Heart right ventricle (tissue), 16 donors: Measurements from ENCODE around the gene PC. TPM values are rescaled to one million over a fixed set of nuclear protein-coding genes. Genes with fewer than 3 reads are reported as not detected.
"Not testable (repeated sequence)": the region's sequence is repeated elsewhere in the genome, so short reads cannot be mapped to it uniquely, and the experiment has no call there.

ENCODE experiments used
- ATAC-seq, 8 donors: fragments of 200-7000 bp; cut with Tn5 transposase; one replicate each; pipeline ENCODE4 v1.9.1; 2020; ENCODE audit warnings: mild to moderate bottlenecking in 8 of 8, moderate library complexity in 8 of 8, moderate number of reproducible peaks in 1 of 8
- DNase-seq, 2 donors: peaks; one replicate each; pipeline ENCODE4 v3.0.0-alpha.2; 2020
- H3K27ac ChIP-seq, 10 donors: fragments of 200-600 bp; sonication (generic) in 2 of 10; one replicate each; pipeline versions ENCODE4 v1.5.0 to v1.8.0; 2020 to 2022; ENCODE audit warnings: mild to moderate bottlenecking in 3 of 10
- H3K27me3 ChIP-seq, 7 donors: fragments of 200-600 bp; one replicate each; pipeline ENCODE4 v1.8.0; 2021 to 2022; ENCODE audit warnings: mild to moderate bottlenecking in 2 of 7
- H3K36me3 ChIP-seq, 9 donors: fragments of 200-600 bp; sonication (generic) in 1 of 9; one replicate each; pipeline versions ENCODE4 v1.5.0 to v1.8.0; 2020 to 2022; ENCODE audit warnings: mild to moderate bottlenecking in 2 of 9
- H3K4me1 ChIP-seq, 9 donors: fragments of 200-600 bp; sonication (generic) in 1 of 9; one replicate each; pipeline versions ENCODE4 v1.5.0 to v1.8.0; 2020 to 2022; ENCODE audit warnings: mild to moderate bottlenecking in 4 of 9
- H3K4me3 ChIP-seq, 10 donors: fragments of 200-600 bp; sonication (generic) in 2 of 10; one replicate each; pipeline versions ENCODE4 v1.5.0 to v1.8.0; 2020 to 2022; ENCODE audit warnings: mild to moderate bottlenecking in 7 of 10, moderate library complexity in 2 of 10
- H3K9me3 ChIP-seq, 11 donors: fragments of 200-600 bp in 10 of 11; sonication (generic) in 2 of 11; one replicate each; pipeline versions ENCODE4 v1.5.0 to v1.8.0; 2013 to 2022; ENCODE audit warnings: mild to moderate bottlenecking in 2 of 11, control low read depth in 1 of 11, moderate library complexity in 1 of 11
- CTCF ChIP-seq, 9 donors: fragments of 200-600 bp; sonication (generic) in 2 of 9; IDR thresholded peaks; one replicate each; pipeline versions ENCODE4 v1.5.0 to v1.8.0; 2021 to 2022; ENCODE audit warnings: antibody characterized with exemption in 9 of 9, mild to moderate bottlenecking in 5 of 9, moderate library complexity in 1 of 9
- WGBS, 2 donors: extraction: QIAGEN DNeasy Blood & Tissue Kit; methylation state at CpG; one replicate each; pipeline ENCODE4 v1.1.7; 2013; ENCODE audit warnings: inconsistent platforms in 1 of 2; 5-methylcytosine and 5-hydroxymethylcytosine counted together
- intact Hi-C, 10 donors: fragments of 100-400 bp; cut with DNase I; formaldehyde crosslinking; loops; one replicate each; pipeline versions ENCODE4 v1.11.1 to v1.14.2; 2022
- polyA plus RNA-seq, 2 donors: library from polyadenylated mRNA; stranded (reverse); fragments of 200-250 nt; gene quantifications; one replicate each; pipeline ENCODE4 v1.2.3, GENCODE V29; 2013
- total RNA-seq, 10 donors: library from RNA; stranded (reverse); fragmentation: NEBNext Ultra II Directional in 3 of 10; extraction: Animal tissue kit (Norgen Biotek cat#: 25700) in 3 of 10; gene quantifications; one replicate each; pipeline versions ENCODE4 v1.2.1 to v1.2.4, GENCODE V29; 2021 to 2023
- donor health status: Arrhythmogenic right ventricular cardiomyopathy.
- donor health status: ischemic (EF 13 %, LVEDD 7.1; RV severe dilation, severe dysfunction).
- donor health status: healthy with polysubstance abuse.
- donor health status: DM: no; HTN: yes; CAD: no.
- donor health status: DM: no; HTN: no; CAD: no.
- donor health status: ischemic (EF 25% LVEDD 6.9; RV normal size, moderate dysfunction).
- donor health status: ischemic (EF 25% LVEDD 5.7; RV mildly dilated, moderate dysfunction).
- donor health status: healthy.
- donor health status: DM: yes; HTN: yes; CAD: no.
- donor health status: Ischemic cardiomyopathy.
- donor health status: ischemic (EF 35%, LVEDD 5.7; RV mildly dilated, moderate dysfunction).
- donor health status: nonischemic (EF 11% LVEDD 7.7; RV severe dilation, severe dysfunction).
- donor health status: DM: yes; HTN: yes; CAD: no.
- donor health status: PGD.
- donor health status: ischemic (EF 29% LVEDD 5.4; RV normal size, mild dysfunction).
- donor health status: nonischemic (EF 23%, LVEDD 6.1; RV moderate dilation, normal function).

The PC gene
- total and polyA plus RNA-seq, 12 donors: 6.8 to 26.0 (median 11.2) TPM

GRCh38 chr11:66835768-66836405 is 122.3 kb downstream of the PC start:
- intact Hi-C loops: loop anchor here in 9 of 10 donors (2.0 to 10.0 kb wide), 6 partner anchors 141 to 431 kb away; no protein-coding TSS in a partner anchor

DNA sequence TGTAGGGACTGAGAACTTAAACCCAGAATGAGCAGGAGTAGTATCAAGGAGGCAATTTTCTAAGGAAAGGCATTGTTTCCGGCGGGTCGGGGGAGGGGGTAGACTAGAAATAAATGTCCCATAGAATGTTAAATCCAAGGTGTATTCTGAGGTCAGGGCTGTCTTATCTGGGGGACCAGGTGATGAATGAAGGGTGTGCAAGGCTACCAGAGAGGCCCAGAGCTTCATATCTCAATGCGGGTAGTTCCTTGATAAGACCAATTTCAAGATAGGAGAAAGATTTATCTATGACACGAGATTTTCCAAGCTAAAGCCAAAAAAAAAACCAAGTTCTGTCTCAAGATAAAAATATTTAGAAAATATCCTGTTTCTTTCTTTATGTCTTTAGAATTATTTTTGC is 123.2 kb downstream of the PC start:
- TF ChIP-seq CTCF (IDR thresholded peaks at IDR 0.05): no peak
- Histone ChIP-seq H3K27ac (no peak overlapping the region), H3K4me1 (peaks cover 0 to 4% (median 0%) of the 10 kb centered on the region in 9 donors), H3K36me3 (peaks cover 0 to 25% (median 0%) of the 10 kb centered on the region in 9 donors), H3K27me3 (no peaks in the 10 kb centered on the region), H3K9me3 (no peaks in the 10 kb centered on the region), H3K4me3 (no peak overlapping the region)
- WGBS, 2 donors: 75 to 81% methylated on average over 5 of the region's 5 CpGs
- intact Hi-C loops: loop anchor here in 9 of 10 donors (1.0 to 10.0 kb wide), 10 partner anchors 138 to 430 kb away; no protein-coding TSS in a partner anchor
- ATAC-seq: no peak
- no peak for DNase-seq

More at GRCh38 chr11:66835768-66836405, 122.3 kb downstream of the PC start:
- Histone ChIP-seq H3K4me1 (peaks cover 0 to 8% (median 0%) of the 10 kb centered on the region in 9 donors), H3K4me3 (no peak overlapping the region), H3K36me3 (peaks cover 0 to 29% (median 0%) of the 10 kb centered on the region in 9 donors), H3K27me3 (no peaks in the 10 kb centered on the region), H3K9me3 (no peaks in the 10 kb centered on the region), H3K27ac (no peak overlapping the region)
- TF ChIP-seq CTCF (IDR thresholded peaks at IDR 0.05): no peak
- WGBS, 2 donors: 90% methylated on average over 12 of the region's 12 CpGs
- DNase-seq (no peak), ATAC-seq (no peak)

GRCh38 chr11:66834539-66834845 is 123.7 kb downstream of the PC start:
- no peak for DNase-seq
- intact Hi-C loops: loop anchor here in 9 of 10 donors (1.0 to 10.0 kb wide), 10 partner anchors 137 to 430 kb away; no protein-coding TSS in a partner anchor
- WGBS, 2 donors: 64 to 69% methylated on average over 4 of the region's 4 CpGs
- no peak for ATAC-seq
- H3K4me3 ChIP-seq: no peak overlapping the region
- no peaks in the 10 kb centered on the region for H3K9me3 ChIP-seq
- H3K36me3 ChIP-seq: peaks cover 0 to 21% (median 0%) of the 10 kb centered on the region in 9 donors
- TF ChIP-seq CTCF (IDR thresholded peaks at IDR 0.05): peak in 1 of 9 donors; percentile 1
- H3K27ac ChIP-seq: no peak overlapping the region
- no peaks in the 10 kb centered on the region for H3K27me3 ChIP-seq
- peaks cover 0 to 4% (median 0%) of the 10 kb centered on the region in 9 donors for H3K4me1 ChIP-seq

DNA sequence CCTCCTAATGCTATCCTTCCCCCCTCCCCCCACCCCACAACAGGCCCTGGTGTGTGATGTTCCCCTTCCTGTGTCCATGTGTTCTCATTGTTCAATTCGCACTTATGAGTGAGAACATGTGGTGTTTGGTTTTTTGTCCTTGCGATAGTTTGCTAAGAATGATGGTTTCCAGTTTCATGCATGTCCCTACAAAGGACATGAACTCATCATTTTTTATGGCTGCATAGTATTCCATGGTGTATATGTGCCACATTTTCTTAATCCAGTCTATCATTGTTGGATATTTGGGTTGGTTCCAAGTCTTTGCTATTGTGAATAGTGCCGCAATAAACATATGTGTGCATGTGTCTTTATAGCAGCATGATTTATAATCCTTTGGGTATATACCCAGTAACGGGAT is 133.6 kb downstream of the PC start:
- H3K27me3 ChIP-seq, H3K4me1 ChIP-seq, DNase-seq, intact Hi-C loops, H3K9me3 ChIP-seq, H3K27ac ChIP-seq, H3K4me3 ChIP-seq, ATAC-seq: not testable (repeated sequence)
- H3K36me3 ChIP-seq: peaks cover 0 to 25% (median 0%) of the 10 kb centered on the region in 9 donors
- 99 to 100% methylated on average over 3 of the region's 4 CpGs for WGBS, 2 donors

DNA sequence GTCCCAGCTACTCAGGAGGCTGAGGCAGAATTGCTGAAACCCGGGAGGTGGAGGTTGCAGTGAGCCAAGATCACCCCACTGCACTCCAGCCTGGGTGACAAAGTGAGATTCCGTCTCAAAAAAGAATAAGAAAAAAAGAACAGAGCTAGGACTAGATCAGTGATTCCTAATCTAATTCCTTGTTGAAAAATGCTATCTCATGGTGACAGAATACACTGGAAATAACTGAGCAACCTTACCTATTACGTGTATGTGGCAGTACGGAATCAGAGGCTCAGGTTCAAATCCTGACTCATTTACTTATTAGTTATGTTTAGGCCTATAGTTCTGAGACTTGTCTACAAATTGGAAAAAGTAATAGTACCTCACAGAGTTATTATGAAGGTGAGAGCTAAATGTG is 134.5 kb downstream of the PC start:
- intact Hi-C loops: no loop called here
- DNase-seq: no peak
- ATAC-seq: no peak
- no peak for TF ChIP-seq CTCF (IDR thresholded peaks at IDR 0.05)
- no peaks in the 10 kb centered on the region for H3K4me1 ChIP-seq
- H3K27ac ChIP-seq: no peak overlapping the region
- no peaks in the 10 kb centered on the region for H3K9me3 ChIP-seq
- 97 to 98% methylated on average over 4 of the region's 4 CpGs for WGBS, 2 donors
- no peak overlapping the region for H3K4me3 ChIP-seq
- no peaks in the 10 kb centered on the region for H3K27me3 ChIP-seq
- peaks cover 0 to 24% (median 0%) of the 10 kb centered on the region in 9 donors for H3K36me3 ChIP-seq
